GM12872 (cell line): Measurements from ENCODE around the gene GPX4.

Experiments
- TF ChIP-seq, protein P1 (sequence below): IDR thresholded peaks from 3 replicates; pipeline ENCODE4 v1.5.1; 2011; ENCODE audit warnings: low read depth, mild to moderate bottlenecking, low read length, moderate library complexity; ENCODE audit not compliant: insufficient read depth

Gene GPX4

DNA sequence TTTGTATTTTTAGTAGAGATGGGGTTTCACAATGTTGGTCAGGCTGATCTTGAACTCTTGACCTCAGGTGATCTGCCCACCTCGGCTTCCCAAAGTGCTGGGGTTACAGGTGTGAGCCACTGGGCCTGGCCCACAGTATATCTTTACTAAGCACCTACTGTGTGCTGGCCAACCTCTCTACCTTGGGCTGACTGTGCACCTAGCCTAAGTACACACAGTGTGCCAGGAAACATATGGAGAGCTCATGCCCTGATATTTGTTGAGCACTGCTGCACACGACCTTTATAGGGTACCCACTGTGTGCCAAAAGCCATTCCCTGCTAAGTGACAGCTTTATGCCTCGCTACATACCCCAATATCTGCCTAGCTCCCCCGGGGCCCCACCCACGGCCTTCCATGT lies 43.1 kb upstream of the GPX4 start:
- TF ChIP-seq, protein P1, sequence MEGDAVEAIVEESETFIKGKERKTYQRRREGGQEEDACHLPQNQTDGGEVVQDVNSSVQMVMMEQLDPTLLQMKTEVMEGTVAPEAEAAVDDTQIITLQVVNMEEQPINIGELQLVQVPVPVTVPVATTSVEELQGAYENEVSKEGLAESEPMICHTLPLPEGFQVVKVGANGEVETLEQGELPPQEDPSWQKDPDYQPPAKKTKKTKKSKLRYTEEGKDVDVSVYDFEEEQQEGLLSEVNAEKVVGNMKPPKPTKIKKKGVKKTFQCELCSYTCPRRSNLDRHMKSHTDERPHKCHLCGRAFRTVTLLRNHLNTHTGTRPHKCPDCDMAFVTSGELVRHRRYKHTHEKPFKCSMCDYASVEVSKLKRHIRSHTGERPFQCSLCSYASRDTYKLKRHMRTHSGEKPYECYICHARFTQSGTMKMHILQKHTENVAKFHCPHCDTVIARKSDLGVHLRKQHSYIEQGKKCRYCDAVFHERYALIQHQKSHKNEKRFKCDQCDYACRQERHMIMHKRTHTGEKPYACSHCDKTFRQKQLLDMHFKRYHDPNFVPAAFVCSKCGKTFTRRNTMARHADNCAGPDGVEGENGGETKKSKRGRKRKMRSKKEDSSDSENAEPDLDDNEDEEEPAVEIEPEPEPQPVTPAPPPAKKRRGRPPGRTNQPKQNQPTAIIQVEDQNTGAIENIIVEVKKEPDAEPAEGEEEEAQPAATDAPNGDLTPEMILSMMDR: no peak

DNA sequence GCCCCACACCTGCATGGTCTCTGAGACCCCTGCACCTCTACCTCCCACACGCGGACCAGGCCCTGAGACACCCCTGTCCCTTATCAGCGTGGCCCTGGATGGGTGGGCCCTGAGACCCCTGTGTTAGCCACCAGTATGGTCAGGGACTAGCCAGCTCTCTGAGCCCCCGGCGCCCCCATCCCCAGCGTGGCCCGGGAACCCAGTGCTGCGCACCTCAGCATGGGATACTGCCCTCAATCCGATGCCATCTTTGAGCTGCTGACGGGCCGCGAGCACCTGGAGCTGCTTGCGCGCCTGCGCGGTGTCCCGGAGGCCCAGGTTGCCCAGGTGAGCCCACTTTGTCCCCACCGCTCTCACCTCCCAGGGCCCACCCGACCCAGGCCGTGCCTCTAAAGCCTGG lies 41.8 kb upstream of the GPX4 start:
- TF ChIP-seq, protein P1: no peak

DNA sequence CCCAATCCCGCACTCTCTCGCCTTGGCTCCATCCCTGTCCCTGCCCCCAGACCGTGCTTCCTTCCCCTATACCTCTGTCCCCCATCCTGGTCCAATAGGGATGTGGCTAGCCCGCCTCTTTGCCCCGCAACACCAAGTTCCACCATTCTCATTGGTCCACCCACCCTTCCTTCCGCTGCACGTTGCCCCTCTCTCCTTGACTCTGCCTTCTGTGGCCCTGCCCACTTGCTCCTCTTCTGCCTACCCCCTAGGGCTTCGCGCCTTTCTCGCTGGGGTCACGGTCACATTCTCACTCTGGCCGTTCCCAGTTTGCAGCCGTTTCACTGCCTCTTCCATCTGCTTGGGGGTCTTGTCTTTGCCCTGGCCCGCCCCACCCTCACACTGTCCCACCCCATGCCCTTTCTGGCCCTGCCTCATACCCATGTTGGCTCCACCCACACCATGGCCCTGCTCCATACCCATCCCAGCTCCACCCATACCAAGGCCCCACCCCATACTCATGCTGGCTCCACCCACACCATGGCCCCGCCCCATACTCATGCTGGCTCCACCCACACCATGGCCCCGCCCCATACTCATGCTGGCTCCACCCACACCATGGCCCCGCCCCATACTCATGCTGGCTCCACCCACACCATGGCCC lies 41.3 kb upstream of the GPX4 start:
- TF ChIP-seq, protein P1: no peak

DNA sequence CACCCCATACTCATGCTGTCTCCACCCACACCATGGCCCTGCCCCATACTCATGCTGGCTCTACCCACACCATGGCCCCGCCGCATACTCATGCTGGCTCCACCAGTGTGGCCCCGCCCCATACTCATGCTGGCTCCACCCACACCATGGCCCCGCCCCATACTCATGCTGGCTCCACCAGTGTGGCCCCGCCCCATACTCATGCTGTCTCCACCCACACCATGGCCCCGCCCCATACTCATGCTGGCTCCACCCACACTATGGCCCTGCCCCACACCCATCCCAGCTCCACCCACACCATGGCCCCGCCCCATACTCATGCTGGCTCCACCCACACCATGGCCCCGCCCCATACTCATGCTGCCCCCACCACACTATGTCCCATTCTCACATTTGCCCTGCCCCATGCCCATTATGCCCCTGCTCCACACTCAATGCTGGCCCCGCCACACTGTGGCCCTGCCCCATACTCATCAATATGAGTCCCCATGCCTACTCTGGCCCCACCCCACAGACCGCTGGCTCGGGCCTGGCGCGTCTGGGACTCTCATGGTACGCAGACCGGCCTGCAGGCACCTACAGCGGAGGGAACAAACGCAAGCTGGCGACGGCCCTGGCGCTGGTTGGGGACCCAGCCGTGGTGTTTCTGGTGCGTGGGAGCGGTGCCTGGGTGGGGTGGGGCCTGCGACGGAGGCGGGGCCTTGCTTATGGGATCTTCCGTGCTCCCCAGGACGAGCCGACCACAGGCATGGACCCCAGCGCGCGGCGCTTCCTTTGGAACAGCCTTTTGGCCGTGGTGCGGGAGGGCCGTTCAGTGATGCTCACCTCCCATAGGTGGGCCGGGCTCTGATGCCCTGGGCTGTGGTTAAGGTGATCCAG lies 40.5 kb upstream of the GPX4 start:
- TF ChIP-seq, protein P1: no peak

DNA sequence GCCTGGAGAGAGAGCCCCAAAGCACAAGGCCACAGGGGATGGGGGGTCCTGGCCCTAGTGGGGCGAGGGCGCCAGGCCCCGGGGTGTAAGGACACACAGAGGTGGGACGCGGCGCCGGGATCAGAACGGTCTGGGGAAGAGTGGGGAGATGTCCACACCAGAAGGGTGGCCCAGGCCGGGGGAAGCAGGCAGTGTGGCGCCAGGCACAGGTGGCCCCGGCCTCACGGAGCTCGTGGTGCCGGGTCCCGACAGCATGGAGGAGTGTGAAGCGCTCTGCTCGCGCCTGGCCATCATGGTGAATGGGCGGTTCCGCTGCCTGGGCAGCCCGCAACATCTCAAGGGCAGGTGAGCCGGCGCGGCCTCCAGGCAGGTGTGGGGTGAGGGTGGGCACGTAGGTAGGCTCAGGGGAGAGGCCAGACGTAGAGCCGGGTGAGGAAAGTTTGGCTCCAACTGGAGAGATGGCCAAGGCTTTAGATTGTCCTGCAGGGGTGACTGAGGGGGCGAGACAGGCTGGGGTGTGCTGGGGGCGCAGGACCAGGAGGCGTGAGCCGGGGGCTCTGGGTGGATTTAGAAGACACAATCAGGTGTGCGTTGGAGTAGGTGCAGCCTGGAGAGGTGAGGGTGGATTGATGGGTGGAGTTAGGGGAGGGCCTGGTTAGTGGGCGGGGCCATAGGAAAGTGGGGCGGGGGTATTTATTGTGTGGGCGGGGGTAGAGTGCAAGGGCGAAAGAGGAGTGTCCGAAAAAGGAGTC lies 39.7 kb upstream of the GPX4 start:
- TF ChIP-seq, protein P1: no peak

DNA sequence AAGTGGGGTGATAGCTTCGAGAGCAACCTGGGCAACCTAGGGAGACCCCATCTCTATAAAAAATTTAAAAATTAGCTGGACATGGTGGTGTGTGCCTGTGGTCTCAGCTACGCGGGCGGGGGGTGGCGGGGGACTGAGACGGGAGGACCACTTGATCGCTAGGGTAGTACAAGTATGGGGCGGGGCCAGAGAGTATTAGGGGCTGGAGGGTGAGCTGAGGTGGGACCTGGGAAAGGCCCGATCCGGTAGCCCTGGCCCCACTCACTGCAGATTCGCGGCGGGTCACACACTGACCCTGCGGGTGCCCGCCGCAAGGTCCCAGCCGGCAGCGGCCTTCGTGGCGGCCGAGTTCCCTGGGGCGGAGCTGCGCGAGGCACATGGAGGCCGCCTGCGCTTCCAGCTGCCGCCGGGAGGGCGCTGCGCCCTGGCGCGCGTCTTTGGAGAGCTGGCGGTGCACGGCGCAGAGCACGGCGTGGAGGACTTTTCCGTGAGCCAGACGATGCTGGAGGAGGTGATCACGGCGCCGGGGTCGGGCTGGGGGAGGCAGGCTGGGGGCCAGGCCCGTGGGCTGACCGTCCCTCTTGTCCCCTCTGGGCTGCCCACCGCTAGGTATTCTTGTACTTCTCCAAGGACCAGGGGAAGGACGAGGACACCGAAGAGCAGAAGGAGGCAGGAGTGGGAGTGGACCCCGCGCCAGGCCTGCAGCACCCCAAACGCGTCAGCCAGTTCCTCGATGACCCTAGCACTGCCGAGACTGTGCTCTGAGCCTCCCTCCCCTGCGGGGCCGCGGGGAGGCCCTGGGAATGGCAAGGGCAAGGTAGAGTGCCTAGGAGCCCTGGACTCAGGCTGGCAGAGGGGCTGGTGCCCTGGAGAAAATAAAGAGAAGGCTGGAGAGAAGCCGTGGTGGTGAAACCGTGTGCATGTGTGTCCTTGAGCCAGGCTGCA lies 38.9 kb upstream of the GPX4 start:
- TF ChIP-seq, protein P1: peak; percentile 89
